GM19025 (cell line): ENCODE measurements around the gene ANXA5.
"Not testable (repeated sequence)": the region's sequence is repeated elsewhere in the genome, so short reads cannot be mapped to it uniquely, and the experiment has no call there.

Source experiments
- ATAC-seq: cut with Tn5 transposase; IDR thresholded peaks from one replicate; pipeline ENCODE4 v1.9.1; 2021; ENCODE audit warnings: mild to moderate bottlenecking, low read depth, moderate library complexity; ENCODE audit not compliant: unreplicated experiment

ANXA5 gene

GRCh38 chr4:121696581-121697461, at the start of gene ANXA5:
Gene ANXA5 (minus strand): TSS chr4:121696980. CDS start chr4:121696589, 391 bp downstream.
- peak; percentile 95 for ATAC-seq

GRCh38 chr4:121742794-121743193, 46.0 kb upstream of the ANXA5 start:
- no peak for ATAC-seq

- ATAC-seq = no peak
Observed at GRCh38 chr4:121741751-121742150, 45.0 kb upstream of the ANXA5 start.

- no peak for ATAC-seq
Observed at GRCh38 chr4:121740796-121741409, 44.1 kb upstream of the ANXA5 start.

- ATAC-seq = no peak
Observed at GRCh38 chr4:121739575-121739974, 42.8 kb upstream of the ANXA5 start.

- ATAC-seq = no peak
Observed at GRCh38 chr4:121738780-121739535, 42.2 kb upstream of the ANXA5 start.

GRCh38 chr4:121737846-121738554, 41.2 kb upstream of the ANXA5 start:
- no peak for ATAC-seq

GRCh38 chr4:121736735-121737351, 40.1 kb upstream of the ANXA5 start:
- ATAC-seq = no peak

GRCh38 chr4:121734571-121734970, 37.8 kb upstream of the ANXA5 start:
- no peak for ATAC-seq

- ATAC-seq = no peak
Observed at GRCh38 chr4:121733942-121734341, 37.2 kb upstream of the ANXA5 start.

- ATAC-seq = not testable (repeated sequence)
Observed at GRCh38 chr4:121729753-121730152, 33.0 kb upstream of the ANXA5 start.

- no peak for ATAC-seq
Observed at GRCh38 chr4:121728798-121729226, 32.0 kb upstream of the ANXA5 start.

GRCh38 chr4:121728066-121728465, 31.3 kb upstream of the ANXA5 start:
- ATAC-seq = no peak

GRCh38 chr4:121726642-121727268, 30.0 kb upstream of the ANXA5 start:
- ATAC-seq = peak; percentile 88

- no peak for ATAC-seq
Observed at GRCh38 chr4:121724671-121725070, 27.9 kb upstream of the ANXA5 start.

GRCh38 chr4:121721700-121722099, 24.9 kb upstream of the ANXA5 start:
- no peak for ATAC-seq

- ATAC-seq = no peak
Observed at GRCh38 chr4:121720109-121720508, 23.3 kb upstream of the ANXA5 start.

GRCh38 chr4:121717680-121718237, 21.0 kb upstream of the ANXA5 start:
- no peak for ATAC-seq

- ATAC-seq = no peak
Observed at GRCh38 chr4:121714548-121714947, 17.8 kb upstream of the ANXA5 start.
